Measurements from ENCODE around the gene DCTN5.

- TF ChIP-seq CTCF (IDR thresholded peaks at IDR 0.05) (no peak), POLR2A (IDR thresholded peaks at IDR 0.05) (no peak)
Observed at GRCh38 chr16:23651943-23652468, 10.7 kb downstream of the DCTN5 start.
